T-helper 1 cell treated with Interleukin-12 subunit alpha and Interleukin-12 subunit beta and Interleukin-4 antibody, amounts not matched to agents 30 ng/mL and 1 ng/mL, for 36 hours (primary cell): ENCODE data around the gene AGAP2. TPM values are rescaled to one million over a fixed set of nuclear protein-coding genes. Genes with fewer than 3 reads are reported as not detected.

ENCODE experiments used
- intact Hi-C: fragments of 100-400 bp; cut with micrococcal nuclease; formaldehyde crosslinking; loops from one replicate; pipeline ENCODE4 v1.15.1; 2024
- total RNA-seq: library from RNA; stranded (reverse); gene quantifications from 2 replicates; pipeline ENCODE4 v1.2.3, GENCODE V29; 2022

Gene AGAP2
- total RNA-seq, 1 donor from 2014 or later = 70.2 TPM

- intact Hi-C loops = no loop called here
Observed at GRCh38 chr12:57769594-57769993, 31.1 kb upstream of the AGAP2 start.

GRCh38 chr12:57767876-57768275, 29.3 kb upstream of the AGAP2 start:
- intact Hi-C loops = no loop called here

- intact Hi-C loops = no loop called here
Observed at GRCh38 chr12:57767305-57767698, 28.8 kb upstream of the AGAP2 start.

- intact Hi-C loops = no loop called here
Observed at GRCh38 chr12:57766464-57767304, 28.1 kb upstream of the AGAP2 start, which contains the start of gene CYP27B1. CYP27B1 (minus strand) TSS chr12:57767078; CDS start chr12:57767041, 37 bp downstream.

- intact Hi-C loops = loop anchor here (2.0 kb wide), 1 partner anchor 17 kb away; the partner anchor contains the start of gene TSFM
Observed at GRCh38 chr12:57765698-57766463, 27.3 kb upstream of the AGAP2 start.

- intact Hi-C loops = loop anchor here (2.0 kb wide), 1 partner anchor 18 kb away; the partner anchor contains the start of gene TSFM
Observed at GRCh38 chr12:57765003-57765697, 26.6 kb upstream of the AGAP2 start.

- intact Hi-C loops = loop anchor here (1.0 to 2.0 kb wide), 2 partner anchors 8 to 18 kb away; partner anchors contain the start of gene TSFM
Observed at GRCh38 chr12:57764662-57765002, 26.1 kb upstream of the AGAP2 start.

- intact Hi-C loops = loop anchor here (1.0 to 2.0 kb wide), 2 partner anchors 8 to 19 kb away; partner anchors contain the start of gene TSFM
Observed at GRCh38 chr12:57763881-57764661, 25.5 kb upstream of the AGAP2 start.

GRCh38 chr12:57762463-57762862, 23.9 kb upstream of the AGAP2 start:
- intact Hi-C loops = no loop called here

GRCh38 chr12:57761391-57761998, 23.0 kb upstream of the AGAP2 start:
- intact Hi-C loops = no loop called here

- intact Hi-C loops = no loop called here
Observed at GRCh38 chr12:57760347-57760982, 21.9 kb upstream of the AGAP2 start.

- intact Hi-C loops = loop anchor here (1.0 to 10.0 kb wide), 2 partner anchors 13 to 1035 kb away; partner anchors contain the start of genes EEF1AKMT3, METTL1 and NACA
Observed at GRCh38 chr12:57759360-57759980, 20.9 kb upstream of the AGAP2 start.

GRCh38 chr12:57758552-57759359, 20.2 kb upstream of the AGAP2 start:
- intact Hi-C loops = loop anchor here (1.0 to 10.0 kb wide), 2 partner anchors 14 to 1034 kb away; partner anchors contain the start of genes EEF1AKMT3, METTL1 and NACA

- intact Hi-C loops = loop anchor here (2.0 to 10.0 kb wide), 2 partner anchors 81 to 1033 kb away; partner anchors contain the start of gene NACA
Observed at GRCh38 chr12:57757771-57758170, 19.2 kb upstream of the AGAP2 start.

GRCh38 chr12:57756406-57757341, 18.1 kb upstream of the AGAP2 start:
- intact Hi-C loops = loop anchor here (1.0 to 10.0 kb wide), 5 partner anchors 8 to 1032 kb away; partner anchors contain the start of genes NACA and TSFM

GRCh38 chr12:57755454-57756372, 17.2 kb upstream of the AGAP2 start:
- intact Hi-C loops = loop anchor here (1.0 to 10.0 kb wide), 6 partner anchors 9 to 1031 kb away; partner anchors contain the start of genes NACA and TSFM
